Esophagus muscularis mucosa (tissue), 4 donors: Measurements from ENCODE around the gene PIM2. TPM values are rescaled to one million over a fixed set of nuclear protein-coding genes. Genes with fewer than 3 reads are reported as not detected.

Experiments
- DNase-seq: peaks from one replicate; pipeline ENCODE4 v3.0.0-alpha.2; 2017; ENCODE audit errors: extremely low spot score
- H3K27ac ChIP-seq, 4 donors: fragments of 200-600 bp; sonication (generic); replicated peaks in 1 of 4; 1 replicate in 3 of 4; 2 replicates in 1 of 4; pipeline ENCODE4 v1.5.1; 2016 to 2019; ENCODE audit warnings: mild to moderate bottlenecking in 1 of 4
- H3K27me3 ChIP-seq, 4 donors: fragments of 200-600 bp; sonication (generic); one replicate each; pipeline versions ENCODE4 v1.5.1 to v1.6.0; 2016 to 2019
- H3K36me3 ChIP-seq, 4 donors: fragments of 200-600 bp; sonication (generic); one replicate each; pipeline ENCODE4 v1.5.1; 2016 to 2019
- H3K4me1 ChIP-seq, 4 donors: fragments of 200-600 bp; sonication (generic); one replicate each; pipeline ENCODE4 v1.5.1; 2016 to 2019
- H3K4me3 ChIP-seq, 4 donors: fragments of 200-600 bp; sonication (generic); 1 replicate in 2 of 4; 2 replicates in 2 of 4; pipeline ENCODE4 v1.5.1; 2016 to 2019; ENCODE audit warnings: mild to moderate bottlenecking in 4 of 4, moderate library complexity in 1 of 4
- H3K9me3 ChIP-seq, 4 donors: fragments of 200-600 bp; sonication (generic); 1 replicate in 3 of 4; 2 replicates in 1 of 4; pipeline ENCODE4 v1.5.1; 2016 to 2019
- EP300 ChIP-seq: sonication (generic); formaldehyde crosslinking; IDR thresholded peaks from one replicate; pipeline ENCODE4 v1.6.1; 2017; ENCODE audit warnings: antibody characterized with exemption
- POLR2A ChIP-seq: fragments of 450-650 bp; IDR thresholded peaks from one replicate; pipeline ENCODE4 v1.6.1; 2017; ENCODE audit warnings: antibody characterized with exemption, moderate library complexity, mild to moderate bottlenecking, low read depth
- POLR2AphosphoS5 ChIP-seq, 2 donors: sonication (generic); formaldehyde crosslinking; IDR thresholded peaks; one replicate each; pipeline ENCODE4 v1.6.1; 2017; ENCODE audit warnings: antibody characterized with exemption in 2 of 2
- WGBS: methylation state at CpG from one replicate; pipeline ENCODE4 v1.1.5; 2018; 5-methylcytosine and 5-hydroxymethylcytosine counted together
- intact Hi-C: fragments of 100-400 bp; cut with DNase I; formaldehyde crosslinking; loops from one replicate; pipeline ENCODE4 v1.15.1; 2023
- total RNA-seq, 4 donors: library from RNA; depleted of rRNA; stranded (reverse); fragments of >200 nt; gene quantifications; one replicate each; pipeline versions ENCODE4 v1.1.0 to v1.2.1, GENCODE V29; 2016
- TF ChIP-seq, protein P1 (sequence below), 3 experiments: fragments of 200-600 bp in 2 of 3; fragments of 450-650 bp in 1 of 3; sonication (generic) in 2 of 3; IDR thresholded peaks; one replicate each; pipeline ENCODE4 v1.5.1; 2017 to 2019; ENCODE audit warnings: antibody characterized with exemption in 3 of 3, mild to moderate bottlenecking in 2 of 3, moderate library complexity in 1 of 3

Gene PIM2
- total RNA-seq, 4 donors from 2014 or later = 3.3 to 11.4 (median 7.3) TPM

DNA sequence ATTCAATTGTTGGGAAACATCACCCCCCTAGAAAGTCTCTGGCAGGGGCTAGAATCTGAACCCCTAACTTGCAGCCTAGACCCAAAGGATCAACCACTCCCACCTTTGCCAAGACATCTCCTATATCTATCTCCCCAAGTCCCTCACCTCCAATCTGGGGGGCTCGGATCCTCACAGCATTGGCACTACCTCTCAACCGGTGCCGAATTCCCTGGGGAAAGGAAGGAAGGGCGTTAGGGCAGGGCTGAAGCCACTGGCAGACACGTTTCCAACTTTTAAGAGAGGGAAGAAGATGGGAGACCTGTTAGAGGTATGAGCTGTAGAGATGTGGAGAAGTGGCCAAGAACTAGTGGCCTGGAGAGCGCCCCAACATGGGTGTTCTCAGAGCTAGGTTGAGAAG, 23.9 kb downstream of the PIM2 start:
- Histone ChIP-seq H3K36me3 (peaks cover 0 to 25% (median 11%) of the 10 kb centered on the region in 4 donors), H3K27me3 (no peaks in the 10 kb centered on the region), H3K4me1 (peaks cover 9 to 40% (median 36%) of the 10 kb centered on the region in 4 donors), H3K4me3 (no peak overlapping the region), H3K27ac (no peak overlapping the region), H3K9me3 (no peaks in the 10 kb centered on the region)
- no peak for TF ChIP-seq EP300
- no peak for TF ChIP-seq POLR2AphosphoS5 (IDR thresholded peaks at IDR 0.05)
- no peak for TF ChIP-seq POLR2A
- TF ChIP-seq, protein P1, sequence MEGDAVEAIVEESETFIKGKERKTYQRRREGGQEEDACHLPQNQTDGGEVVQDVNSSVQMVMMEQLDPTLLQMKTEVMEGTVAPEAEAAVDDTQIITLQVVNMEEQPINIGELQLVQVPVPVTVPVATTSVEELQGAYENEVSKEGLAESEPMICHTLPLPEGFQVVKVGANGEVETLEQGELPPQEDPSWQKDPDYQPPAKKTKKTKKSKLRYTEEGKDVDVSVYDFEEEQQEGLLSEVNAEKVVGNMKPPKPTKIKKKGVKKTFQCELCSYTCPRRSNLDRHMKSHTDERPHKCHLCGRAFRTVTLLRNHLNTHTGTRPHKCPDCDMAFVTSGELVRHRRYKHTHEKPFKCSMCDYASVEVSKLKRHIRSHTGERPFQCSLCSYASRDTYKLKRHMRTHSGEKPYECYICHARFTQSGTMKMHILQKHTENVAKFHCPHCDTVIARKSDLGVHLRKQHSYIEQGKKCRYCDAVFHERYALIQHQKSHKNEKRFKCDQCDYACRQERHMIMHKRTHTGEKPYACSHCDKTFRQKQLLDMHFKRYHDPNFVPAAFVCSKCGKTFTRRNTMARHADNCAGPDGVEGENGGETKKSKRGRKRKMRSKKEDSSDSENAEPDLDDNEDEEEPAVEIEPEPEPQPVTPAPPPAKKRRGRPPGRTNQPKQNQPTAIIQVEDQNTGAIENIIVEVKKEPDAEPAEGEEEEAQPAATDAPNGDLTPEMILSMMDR (IDR thresholded peaks at IDR 0.05) = no peak
- DNase-seq = no peak
- WGBS = 80% methylated on average over 6 of the region's 6 CpGs
- intact Hi-C loops = loop anchor here (5.0 kb wide), 1 partner anchor 93 kb away; the partner anchor contains the start of gene HDAC6

DNA sequence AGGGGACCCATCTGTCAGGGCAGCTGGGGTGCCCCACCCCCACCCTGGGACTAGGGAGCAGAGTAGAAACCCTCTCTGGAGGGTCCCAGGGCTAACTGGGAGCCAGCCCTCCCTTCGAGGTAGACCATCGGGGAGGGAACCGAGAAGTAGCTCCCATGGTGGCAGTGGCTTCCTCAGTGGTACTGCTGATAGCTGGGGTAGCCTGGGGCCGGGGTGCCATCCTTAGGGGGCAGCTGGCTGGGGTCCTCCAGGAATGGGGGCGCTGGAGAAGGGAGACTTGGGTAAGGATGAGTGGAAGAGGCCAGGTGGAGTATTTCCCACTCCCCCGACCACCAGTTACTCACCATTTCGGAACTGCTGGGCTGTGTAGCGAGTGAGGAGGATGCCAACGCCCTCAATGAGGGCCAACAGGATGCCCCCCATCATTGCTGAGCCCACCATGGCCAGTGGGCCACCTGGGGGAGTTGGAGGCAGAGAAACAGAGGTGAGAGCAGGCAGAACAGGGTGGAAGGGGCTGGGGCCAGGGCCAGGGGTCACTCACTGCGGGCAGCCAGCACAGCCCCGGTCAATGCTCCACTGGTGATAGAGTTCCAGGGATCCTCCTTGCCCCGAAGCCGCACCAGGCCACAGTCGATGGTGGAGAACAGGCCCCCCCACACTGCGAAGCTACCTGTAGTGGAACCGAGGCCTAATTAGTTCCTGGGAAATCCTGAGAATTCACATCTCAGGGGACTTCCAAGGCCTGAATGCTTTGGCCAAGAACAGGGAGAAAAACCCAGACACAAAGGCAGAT, 25.1 kb downstream of the PIM2 start:
- no peak for TF ChIP-seq POLR2A
- no peak for TF ChIP-seq EP300
- TF ChIP-seq POLR2AphosphoS5 (IDR thresholded peaks at IDR 0.05) = no peak
- TF ChIP-seq, protein P1 (IDR thresholded peaks at IDR 0.05) = no peak
- Histone ChIP-seq H3K27ac (no peak overlapping the region), H3K27me3 (no peaks in the 10 kb centered on the region), H3K9me3 (no peaks in the 10 kb centered on the region), H3K4me3 (no peak overlapping the region), H3K36me3 (peaks cover 0 to 15% (median 11%) of the 10 kb centered on the region in 4 donors), H3K4me1 (peaks cover 6 to 29% (median 27%) of the 10 kb centered on the region in 4 donors)
- intact Hi-C loops = loop anchor here (5.0 kb wide), 1 partner anchor 91 kb away; the partner anchor contains the start of gene HDAC6
- no peak for DNase-seq
- 69% methylated on average over 16 of the region's 16 CpGs for WGBS

DNA sequence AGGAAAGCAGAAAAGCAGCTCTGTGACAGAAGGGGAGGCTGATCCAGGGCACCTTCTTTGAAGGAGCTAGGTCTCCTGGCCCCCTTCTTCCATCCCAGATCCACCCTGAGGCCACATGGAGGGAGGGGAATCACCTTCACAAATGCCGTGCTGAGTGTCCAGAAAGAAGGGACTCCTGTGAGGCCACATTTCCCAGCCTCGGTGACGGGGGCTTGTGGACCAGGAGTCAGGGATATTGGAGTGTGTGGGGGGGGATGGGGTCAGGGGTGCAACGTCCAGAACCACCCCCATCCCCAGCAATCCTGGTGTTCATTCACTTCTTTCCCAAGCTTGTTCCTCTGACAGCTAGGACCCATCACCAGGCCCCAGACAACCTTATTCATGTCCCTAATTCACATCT, 25.9 kb downstream of the PIM2 start:
- intact Hi-C loops = loop anchor here (5.0 kb wide), 1 partner anchor 91 kb away; the partner anchor contains the start of gene HDAC6
- Histone ChIP-seq H3K36me3 (peaks cover 0 to 15% (median 11%) of the 10 kb centered on the region in 4 donors), H3K27ac (no peak overlapping the region), H3K9me3 (no peaks in the 10 kb centered on the region), H3K4me1 (peaks cover 6 to 24% (median 22%) of the 10 kb centered on the region in 4 donors), H3K27me3 (no peaks in the 10 kb centered on the region), H3K4me3 (no peak overlapping the region)
- WGBS = 64% methylated on average over 4 of the region's 4 CpGs
- TF ChIP-seq, protein P1 (IDR thresholded peaks at IDR 0.05) = no peak
- no peak for TF ChIP-seq POLR2A
- TF ChIP-seq EP300 = no peak
- no peak for TF ChIP-seq POLR2AphosphoS5 (IDR thresholded peaks at IDR 0.05)
- DNase-seq = no peak

DNA sequence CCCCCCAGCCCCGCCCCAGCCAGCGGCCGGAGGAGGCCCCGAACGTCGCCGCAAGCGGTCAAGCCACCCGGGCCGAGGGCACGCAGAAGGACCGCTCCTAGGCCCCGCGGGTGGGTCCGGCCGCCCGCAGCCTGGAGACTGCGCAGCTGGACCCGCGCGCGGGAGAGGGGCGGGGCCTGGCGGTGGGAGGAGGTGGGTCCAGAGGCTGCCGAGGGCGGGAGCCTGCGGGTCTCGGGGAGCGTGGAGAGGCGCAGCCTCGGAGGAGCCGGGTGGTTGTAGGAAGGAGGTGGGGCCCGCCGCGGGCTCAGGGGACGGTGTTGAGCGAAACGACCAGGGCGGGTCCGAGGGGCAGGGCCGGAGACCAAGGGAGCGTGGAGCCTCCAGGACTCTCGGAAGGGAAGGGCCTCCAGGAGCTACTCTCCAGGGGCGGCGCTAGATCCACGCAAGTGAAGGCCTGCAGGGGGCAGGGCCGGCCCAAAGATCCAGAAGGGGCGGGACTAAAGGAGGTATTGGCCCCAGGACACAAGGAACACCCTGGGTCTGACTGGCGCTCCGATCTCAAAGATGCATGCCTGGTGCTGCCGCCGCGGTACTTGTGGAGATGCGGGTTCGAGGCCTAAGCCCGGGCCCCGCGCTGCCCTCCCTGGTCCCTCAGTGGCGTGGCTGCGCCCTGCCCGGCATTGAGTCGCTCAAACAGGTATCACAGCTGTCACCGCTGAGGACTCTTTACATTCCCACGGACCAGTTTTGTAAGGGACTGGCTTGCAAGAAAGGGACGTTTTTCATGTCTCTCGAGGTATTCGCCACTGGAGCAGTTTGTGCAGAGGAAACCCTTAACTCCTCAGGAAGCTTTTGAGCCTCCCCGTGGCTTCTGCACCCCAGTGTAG, 27.2 kb downstream of the PIM2 start:
- H3K4me3 ChIP-seq = peak overlapping the region; percentile 68 to 70 (median 69)
- H3K9me3 ChIP-seq = no peaks in the 10 kb centered on the region
- TF ChIP-seq POLR2AphosphoS5 (IDR thresholded peaks at IDR 0.05) = peak; percentile 53 to 79
- TF ChIP-seq, protein P1 (IDR thresholded peaks at IDR 0.05) = peak; percentile 40 to 53 (median 50)
- TF ChIP-seq POLR2A = no peak
- TF ChIP-seq EP300 = no peak
- peak; percentile 95 for DNase-seq
- WGBS = 41% methylated on average over 39 of the region's 68 CpGs
- peaks cover 4 to 22% (median 19%) of the 10 kb centered on the region in 4 donors for H3K4me1 ChIP-seq
- no peaks in the 10 kb centered on the region for H3K27me3 ChIP-seq
- intact Hi-C loops = loop anchor here (5.0 kb wide), 1 partner anchor 89 kb away; the partner anchor contains the start of gene HDAC6
- H3K27ac ChIP-seq = peak overlapping the region; percentile 80 to 84 (median 82)
- peaks cover 0 to 15% (median 11%) of the 10 kb centered on the region in 4 donors for H3K36me3 ChIP-seq
